Left forelimb (tissue), 1 donor: ENCODE results near the gene MTNR1B.

Experiments used
- DNase-seq: peaks from one replicate; pipeline ENCODE4 v3.0.0-alpha.2; 2018; ENCODE audit warnings: low spot score

Gene MTNR1B

DNA sequence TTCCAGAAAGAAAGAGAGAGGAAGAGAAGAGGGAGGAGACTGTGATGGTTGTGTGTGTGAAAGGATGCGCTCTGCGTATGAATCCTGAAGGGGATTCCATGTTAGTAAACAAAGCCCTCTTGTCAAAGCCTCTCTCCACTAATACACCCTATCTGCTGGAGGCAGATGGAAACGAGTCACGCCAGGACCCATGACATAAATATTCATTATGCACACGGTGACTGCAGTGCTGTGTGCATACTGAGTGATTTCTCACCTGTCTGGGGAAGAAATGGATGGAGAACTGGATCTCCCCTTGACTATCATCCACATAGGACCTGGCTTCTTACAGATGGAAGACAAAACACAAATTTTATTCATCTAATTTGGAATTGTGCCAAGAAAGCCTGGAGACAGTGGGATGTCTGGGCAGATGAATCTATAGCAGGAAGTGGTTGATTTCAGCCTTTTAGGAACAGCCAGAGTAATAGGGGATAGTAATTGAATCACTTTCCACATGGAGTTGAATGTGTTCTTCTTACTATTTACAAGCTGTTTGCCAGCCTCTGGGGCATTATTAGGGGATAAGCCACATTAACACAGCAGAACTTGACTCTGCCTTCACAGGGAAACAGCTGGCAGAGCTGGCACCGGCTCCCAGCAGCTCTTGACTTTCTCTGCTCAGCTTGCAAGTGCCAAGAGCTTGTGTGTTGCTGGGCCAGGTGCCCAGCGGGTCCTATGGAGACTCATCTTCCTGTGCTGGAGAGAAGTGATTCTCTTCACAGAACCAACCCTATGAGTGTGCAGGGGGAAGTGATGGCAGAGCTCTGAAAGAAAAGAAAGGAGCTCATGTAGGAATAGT lies 9.0 kb downstream of the MTNR1B start:
- DNase-seq, result no peak

GRCh38 chr11:92979176-92979575 lies 9.7 kb downstream of the MTNR1B start:
- DNase-seq, result no peak

GRCh38 chr11:92980312-92980711 lies 10.9 kb downstream of the MTNR1B start:
- DNase-seq, result no peak

GRCh38 chr11:92981508-92982043 lies 12.1 kb downstream of the MTNR1B start:
- no peak for DNase-seq

- no peak for DNase-seq
These were observed 17.1 kb downstream of the MTNR1B start for GRCh38 chr11:92986585-92986984.

DNA sequence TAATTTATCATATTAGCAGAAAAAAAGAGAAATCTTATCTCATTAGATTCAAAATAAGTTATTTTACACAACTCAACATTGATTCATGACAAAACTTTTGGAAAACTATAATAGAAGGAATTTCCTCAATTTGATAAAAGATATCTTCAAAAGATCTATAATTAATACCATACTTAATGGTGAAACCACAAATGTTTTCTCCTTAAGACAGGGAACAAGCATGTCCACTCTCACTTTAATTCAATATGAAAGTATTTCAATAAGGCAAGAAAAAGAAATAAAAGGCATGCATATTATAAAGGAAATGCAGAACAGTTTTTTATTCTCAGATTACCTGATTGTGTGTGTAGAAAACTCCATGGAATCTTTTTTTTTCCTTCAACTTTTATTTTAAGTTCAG lies 23.6 kb downstream of the MTNR1B start:
- DNase-seq, result no peak

GRCh38 chr11:93000511-93001476 lies 31.3 kb downstream of the MTNR1B start:
- DNase-seq, result no peak

DNA sequence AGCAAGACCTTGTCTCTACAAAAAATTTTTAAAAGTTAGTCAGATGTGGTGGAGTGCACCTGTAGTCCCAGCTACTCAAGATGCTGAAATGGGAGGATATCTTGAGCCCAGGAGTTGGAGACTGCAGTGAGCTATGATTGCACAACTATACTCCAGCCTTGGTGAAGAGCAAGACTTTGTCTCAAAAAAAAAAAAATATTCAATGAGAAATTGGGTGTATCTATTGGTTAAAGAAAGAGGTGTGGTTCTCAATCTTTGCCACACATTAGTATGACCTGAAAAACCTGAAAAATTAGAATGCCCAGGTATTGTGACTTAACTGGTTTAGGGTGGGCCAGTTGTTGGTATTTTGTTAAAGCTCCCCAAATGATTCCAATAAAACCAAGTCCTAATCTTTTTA lies 32.4 kb downstream of the MTNR1B start:
- DNase-seq, result no peak

GRCh38 chr11:93002380-93002779 lies 32.9 kb downstream of the MTNR1B start:
- no peak for DNase-seq

- DNase-seq, result no peak
These were observed 35.8 kb downstream of the MTNR1B start for GRCh38 chr11:93005239-93005638.

GRCh38 chr11:93013646-93014045 lies 44.2 kb downstream of the MTNR1B start:
- no peak for DNase-seq

DNA sequence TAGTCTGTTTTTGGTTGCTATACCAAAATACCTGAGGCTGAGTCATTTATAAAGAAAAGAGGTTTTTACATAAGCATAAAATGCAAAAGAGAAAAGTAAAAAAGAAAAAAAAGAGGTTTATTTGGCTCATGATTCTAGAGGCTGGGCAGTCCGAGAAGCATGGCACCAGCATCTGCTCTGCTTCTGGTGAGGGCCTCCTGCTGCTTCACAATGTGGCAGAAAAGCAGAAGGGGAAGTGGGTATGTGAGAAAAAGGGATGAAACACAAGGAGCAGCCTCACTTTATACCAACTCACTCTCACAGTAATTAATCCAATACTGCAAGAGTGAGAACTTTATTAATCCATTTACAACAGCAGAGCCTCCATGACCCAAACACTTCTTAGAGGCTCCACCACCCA lies 47.1 kb downstream of the MTNR1B start:
- no peak for DNase-seq

GRCh38 chr11:93017821-93018690 lies 48.6 kb downstream of the MTNR1B start:
- DNase-seq, result no peak

- DNase-seq, result no peak
These were observed 51.0 kb downstream of the MTNR1B start for GRCh38 chr11:93020248-93021046.

DNA sequence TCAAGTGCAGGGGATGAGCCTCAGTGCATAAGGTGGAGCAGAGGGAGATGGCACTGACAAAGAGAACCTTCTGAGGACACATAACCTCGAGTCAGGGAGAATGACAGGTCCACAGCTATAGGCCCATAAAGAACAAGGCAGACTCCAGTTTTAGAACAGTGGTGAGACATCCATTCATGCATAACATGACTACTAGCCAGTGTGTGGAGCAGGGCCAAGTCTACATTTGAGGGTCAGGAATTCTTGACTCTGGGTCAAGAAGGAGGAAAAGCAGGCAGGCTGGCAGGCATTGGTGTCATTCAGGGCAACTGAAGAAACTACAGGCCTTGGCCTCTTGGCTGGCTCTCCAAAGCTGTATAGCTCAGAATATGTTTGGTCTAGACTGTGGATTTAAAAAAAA lies 54.9 kb downstream of the MTNR1B start:
- no peak for DNase-seq

DNA sequence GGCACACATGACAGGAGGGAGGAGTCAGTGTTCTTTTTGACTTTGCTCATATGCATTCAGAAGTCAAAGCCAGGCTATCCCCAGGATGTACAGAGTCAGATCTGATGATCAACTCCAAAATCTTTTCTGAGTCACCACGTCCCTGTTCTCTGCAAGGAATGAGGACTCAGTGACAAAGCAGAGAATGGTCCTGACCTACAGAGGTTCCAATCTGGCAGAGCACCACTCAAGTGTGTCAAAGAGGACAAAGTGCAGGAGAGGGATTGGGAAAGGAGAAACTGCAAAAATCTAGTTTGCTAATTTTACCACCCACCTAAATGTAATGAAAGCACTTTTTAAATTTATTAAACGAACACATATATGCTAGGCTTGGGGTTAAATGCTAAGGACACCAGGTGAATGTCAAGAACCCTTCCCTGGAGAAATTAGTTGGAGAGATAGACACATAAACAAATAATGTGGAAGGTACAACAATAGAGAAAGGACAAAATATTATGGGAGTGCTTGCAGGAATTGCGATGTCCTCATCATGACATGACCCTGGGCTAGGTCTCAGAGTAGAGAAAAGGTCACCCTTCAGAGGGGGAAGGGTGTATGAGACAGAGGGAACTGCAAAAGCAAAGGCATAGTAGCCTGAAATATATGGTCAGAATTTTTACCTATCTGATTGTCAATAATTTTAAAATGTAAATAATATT lies 56.3 kb downstream of the MTNR1B start:
- no peak for DNase-seq

DNA sequence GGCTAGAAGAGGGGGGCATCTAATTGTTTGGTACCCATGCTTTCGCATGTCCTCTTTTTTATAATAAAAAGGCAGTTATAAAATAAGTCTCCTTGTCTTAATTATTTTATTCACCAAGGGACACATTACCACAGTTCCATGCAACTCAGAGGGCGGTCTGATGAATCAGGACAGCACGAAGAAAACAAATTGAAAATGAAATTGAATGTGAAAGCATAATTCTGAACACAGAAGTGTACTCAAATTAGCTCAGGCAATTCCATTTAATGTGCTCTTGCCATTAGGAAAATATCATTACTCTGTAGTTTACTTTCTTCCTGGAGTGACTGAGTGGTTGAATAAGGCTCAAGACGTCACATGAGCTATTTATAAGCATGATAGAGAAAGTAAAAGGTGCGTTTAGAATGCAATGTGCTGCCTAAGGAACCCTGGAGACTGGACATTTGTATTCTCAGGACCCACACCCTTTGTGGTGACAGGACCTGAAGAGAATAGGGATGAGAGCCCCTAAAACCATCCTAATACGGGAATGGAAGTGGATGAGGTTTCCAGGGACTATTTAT lies 59.6 kb downstream of the MTNR1B start:
- no peak for DNase-seq

DNA sequence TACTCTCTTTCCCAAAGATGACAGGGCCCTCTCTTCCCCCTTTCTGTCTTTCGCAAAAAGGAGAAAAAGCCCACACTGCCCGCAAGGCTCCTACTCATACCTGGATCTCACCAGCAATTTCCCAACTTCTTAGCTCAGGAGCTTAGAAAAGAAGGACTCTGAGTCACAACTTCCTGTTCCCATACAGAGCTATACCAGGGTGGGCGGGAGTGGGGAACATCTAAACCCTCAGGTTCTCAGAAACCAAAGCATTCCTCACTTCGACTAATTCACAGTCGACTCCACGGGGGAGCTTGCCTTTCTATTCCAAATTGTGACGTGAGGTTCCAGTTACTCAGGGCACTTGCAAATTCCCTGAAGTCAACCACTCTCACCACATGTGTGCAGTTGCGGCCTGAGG lies 61.9 kb downstream of the MTNR1B start:
- DNase-seq, result no peak
